BJ (cell line): ENCODE data around the gene COX4I1. TPM values are rescaled to one million over a fixed set of nuclear protein-coding genes. Genes with fewer than 3 reads are reported as not detected.

Experiments
- CTCF ChIA-PET: fragments of 350-600 bp; formaldehyde crosslinking; extraction: SDS; loops from one replicate; lab custom pipeline; 2021; ENCODE audit warnings: antibody characterized with exemption, inconsistent platforms; lab: Yijun Ruan, JAX
- POLR2A ChIA-PET: fragments of 300-600 bp; sonication (Branson Sonifier 250); formaldehyde crosslinking; extraction: SDS; loops from one replicate; lab custom pipeline; 2021; ENCODE audit warnings: antibody characterized with exemption; lab: Charles Lee
- DNase-seq: peaks from one replicate; pipeline ENCODE4 v3.0.0-alpha.2; 2011; ENCODE audit warnings: low read depth
- H3K27me3 ChIP-seq: 2 replicates; pipeline ENCODE4 v1.6.0; 2011; ENCODE audit warnings: low read length; ENCODE audit not compliant: control insufficient read depth, insufficient read depth
- H3K36me3 ChIP-seq: 2 replicates; pipeline ENCODE4 v1.5.1; 2011; ENCODE audit warnings: low read length; ENCODE audit not compliant: control insufficient read depth, insufficient read depth
- H3K4me3 ChIP-seq: 2 replicates; pipeline ENCODE4 v1.5.1; 2011; ENCODE audit warnings: low read depth, mild to moderate bottlenecking, control low read depth, low read length
- polyA plus RNA-seq: library from polyadenylated mRNA; depleted of rRNA; stranded (reverse); fragments of >200 nt; gene quantifications from 2 replicates; pipeline ENCODE4 v1.2.3, GENCODE V29; 2011
- TF ChIP-seq, protein P1 (sequence below): IDR thresholded peaks from 2 replicates; pipeline ENCODE4 v1.5.1; 2011; ENCODE audit warnings: low read depth, mild to moderate bottlenecking, control low read depth, inconsistent platforms, low read length, moderate library complexity; ENCODE audit not compliant: insufficient read depth

The COX4I1 gene
- polyA plus RNA-seq, 1 experiment = 892 TPM

DNA sequence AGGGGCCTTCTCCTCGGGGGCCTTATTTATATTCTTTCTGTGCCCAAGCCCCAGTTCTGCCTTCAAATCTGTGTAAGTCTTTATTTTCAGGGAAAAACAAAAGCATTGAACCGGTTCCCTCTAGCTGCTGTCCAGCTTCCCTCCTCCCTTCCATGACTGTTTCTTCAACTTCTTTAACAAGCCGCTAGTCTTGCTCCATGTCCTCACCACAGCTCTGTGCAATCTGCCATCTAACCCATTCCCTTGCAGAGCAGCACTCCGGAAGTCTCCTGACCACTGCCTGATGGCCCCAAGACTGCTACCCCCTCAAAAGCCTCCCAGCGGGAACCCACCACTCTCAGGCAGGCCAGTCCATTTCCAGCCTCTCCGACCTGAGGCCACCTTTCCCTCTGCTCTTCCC is 17.0 kb upstream of the COX4I1 start:
- DNase-seq = no peak
- H3K4me3 ChIP-seq = no peak overlapping the region
- TF ChIP-seq, protein P1, sequence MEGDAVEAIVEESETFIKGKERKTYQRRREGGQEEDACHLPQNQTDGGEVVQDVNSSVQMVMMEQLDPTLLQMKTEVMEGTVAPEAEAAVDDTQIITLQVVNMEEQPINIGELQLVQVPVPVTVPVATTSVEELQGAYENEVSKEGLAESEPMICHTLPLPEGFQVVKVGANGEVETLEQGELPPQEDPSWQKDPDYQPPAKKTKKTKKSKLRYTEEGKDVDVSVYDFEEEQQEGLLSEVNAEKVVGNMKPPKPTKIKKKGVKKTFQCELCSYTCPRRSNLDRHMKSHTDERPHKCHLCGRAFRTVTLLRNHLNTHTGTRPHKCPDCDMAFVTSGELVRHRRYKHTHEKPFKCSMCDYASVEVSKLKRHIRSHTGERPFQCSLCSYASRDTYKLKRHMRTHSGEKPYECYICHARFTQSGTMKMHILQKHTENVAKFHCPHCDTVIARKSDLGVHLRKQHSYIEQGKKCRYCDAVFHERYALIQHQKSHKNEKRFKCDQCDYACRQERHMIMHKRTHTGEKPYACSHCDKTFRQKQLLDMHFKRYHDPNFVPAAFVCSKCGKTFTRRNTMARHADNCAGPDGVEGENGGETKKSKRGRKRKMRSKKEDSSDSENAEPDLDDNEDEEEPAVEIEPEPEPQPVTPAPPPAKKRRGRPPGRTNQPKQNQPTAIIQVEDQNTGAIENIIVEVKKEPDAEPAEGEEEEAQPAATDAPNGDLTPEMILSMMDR = no peak
- ChIA-PET POLR2A (no interaction called here), CTCF (no interaction called here)
- peaks cover 30% of the 10 kb centered on the region for H3K36me3 ChIP-seq
- H3K27me3 ChIP-seq = no peaks in the 10 kb centered on the region

DNA sequence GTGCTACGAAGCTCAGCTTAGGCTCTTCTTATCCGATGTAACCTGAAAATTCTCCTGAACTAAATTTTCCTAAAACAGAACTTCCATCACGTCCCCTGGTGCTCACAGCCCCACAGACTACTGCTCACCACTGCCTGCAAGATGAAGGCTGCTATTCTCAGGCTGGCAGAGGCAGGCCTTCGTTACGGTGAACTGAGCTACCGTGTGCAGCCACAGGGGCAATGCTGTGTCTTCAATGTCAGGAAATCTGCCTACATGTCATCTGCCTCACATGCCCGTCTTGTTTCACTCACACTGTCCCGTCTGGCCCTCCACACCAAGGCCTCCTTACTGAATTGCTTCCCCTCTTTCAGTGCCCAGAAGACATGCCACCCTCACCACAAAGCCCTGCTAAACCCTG is 16.1 kb upstream of the COX4I1 start:
- Histone ChIP-seq H3K27me3 (no peaks in the 10 kb centered on the region), H3K4me3 (no peak overlapping the region), H3K36me3 (peaks cover 34% of the 10 kb centered on the region)
- DNase-seq = no peak
- TF ChIP-seq, protein P1 = no peak
- CTCF ChIA-PET = interaction anchor here (0.6 to 0.7 kb wide), 2 partner anchors 31 to 1154 kb away, joined by 3 read pairs; no protein-coding TSS in a partner anchor
- POLR2A ChIA-PET = no interaction called here

- peaks cover 33% of the 10 kb centered on the region for H3K36me3 ChIP-seq
- CTCF ChIA-PET = interaction anchor here (0.7 kb wide), 1 partner anchor 12 kb away, joined by 3 read pairs; no protein-coding TSS in a partner anchor
- no peak overlapping the region for H3K4me3 ChIP-seq
- DNase-seq = no peak
- TF ChIP-seq, protein P1 = no peak
- no peaks in the 10 kb centered on the region for H3K27me3 ChIP-seq
- POLR2A ChIA-PET = no interaction called here
Observed at GRCh38 chr16:85784813-85785212, 14.7 kb upstream of the COX4I1 start.

DNA sequence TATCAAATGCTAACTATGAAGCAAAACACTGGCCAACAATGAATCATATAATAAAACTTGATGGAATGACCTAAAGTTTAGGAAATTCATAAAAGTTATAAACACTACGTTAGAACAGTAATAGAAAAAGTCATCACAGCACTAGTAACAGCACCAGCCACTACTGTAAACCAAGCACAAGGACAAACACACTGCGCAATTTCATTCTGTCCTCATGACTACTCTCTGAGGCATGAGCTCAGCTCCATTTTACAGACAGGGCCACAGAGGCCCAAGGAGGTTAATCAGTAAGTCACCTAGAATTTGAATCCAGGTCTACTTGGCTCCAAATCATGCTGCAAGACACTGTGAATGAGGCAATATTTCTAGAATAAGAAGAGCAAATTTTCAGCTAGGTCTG is 13.6 kb upstream of the COX4I1 start:
- ChIA-PET CTCF (no interaction called here), POLR2A (no interaction called here)
- Histone ChIP-seq H3K36me3 (peaks cover 25% of the 10 kb centered on the region), H3K4me3 (no peak overlapping the region), H3K27me3 (no peaks in the 10 kb centered on the region)
- TF ChIP-seq, protein P1 = no peak
- no peak for DNase-seq

DNA sequence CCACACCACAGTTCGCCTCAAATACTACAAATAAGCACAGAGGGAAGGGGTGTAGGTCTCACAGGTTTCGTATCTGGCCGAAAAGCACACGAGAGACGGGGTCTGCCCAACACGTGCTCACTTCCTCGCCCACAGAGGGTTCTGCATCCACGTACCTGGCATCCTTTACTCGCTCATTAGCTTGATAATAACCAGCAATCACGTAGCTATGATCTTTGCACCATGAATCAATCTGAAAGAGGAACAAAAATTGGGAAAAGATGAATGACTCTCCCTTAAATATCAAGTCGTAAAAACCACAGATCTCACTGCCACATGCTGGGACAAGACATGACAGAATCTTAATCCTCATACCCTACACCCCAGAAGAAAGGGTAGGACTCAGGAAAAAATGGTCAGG is 10.7 kb upstream of the COX4I1 start:
- Histone ChIP-seq H3K36me3 (peaks cover 25% of the 10 kb centered on the region), H3K4me3 (no peak overlapping the region), H3K27me3 (no peaks in the 10 kb centered on the region)
- ChIA-PET CTCF (interaction anchor here (1.0 kb wide), 1 partner anchor 18 kb away, joined by 3 read pairs; no protein-coding TSS in a partner anchor), POLR2A (no interaction called here)
- DNase-seq = no peak
- TF ChIP-seq, protein P1 = no peak
